ENCODE measurements around the gene CRYBG2. TPM values are rescaled to one million over a fixed set of nuclear protein-coding genes. Genes with fewer than 3 reads are reported as not detected.
A peak's percentile ranks its signal among the peaks of the same experiment; 100 is the strongest.

Gene CRYBG2
- total and polyA plus RNA-seq, 2 of the 13 experiments (the other 11 are each of a cell fraction or from before 2014, with no cell fraction given), result 1.3 to 2.9 TPM

GRCh38 chr1:26317146-26317545 lies 36.8 kb downstream of the CRYBG2 start:
- no peaks in the 10 kb centered on the region for H4K20me1 ChIP-seq (ENCODE audit: insufficient read depth, low read length)
- no peaks in the 10 kb centered on the region for H3K27me3 ChIP-seq (ENCODE audit: control insufficient read depth in 1 of 2, insufficient read depth in 2 of 2, low read length in 2 of 2)
- DNase-seq (ENCODE audit: low spot score) (no peak), FAIRE-seq (no peak), ATAC-seq (no peak)
- WGBS (ENCODE audit: low lambda C conversion rate), result 73% methylated on average over 2 of the region's 2 CpGs
- no peak for TF ChIP-seq ZNF616 (CRISPR knock-in tag; IDR thresholded peaks at IDR 0.05; ENCODE audit: low read depth)
- no peak for TF ChIP-seq KDM1A (CRISPR knock-in tag; IDR thresholded peaks at IDR 0.05)
- TF ChIP-seq SOX6 (IDR thresholded peaks at IDR 0.05), result no peak
- no peak for TF ChIP-seq SOX6 (CRISPR knock-in tag; IDR thresholded peaks at IDR 0.05)
- TF ChIP-seq CBFB (CRISPR knock-in tag; IDR thresholded peaks at IDR 0.05), result no peak
- no peak for TF ChIP-seq ARNT (IDR thresholded peaks at IDR 0.05)
- TF ChIP-seq EED (CRISPR knock-in tag; IDR thresholded peaks at IDR 0.05), result no peak
- no peak for TF ChIP-seq SMAD3 (CRISPR knock-in tag; IDR thresholded peaks at IDR 0.05)
- no peak overlapping the region for H3K27ac ChIP-seq (ENCODE audit: extremely low read length, insufficient read depth, low read length)
- no TSS peak for BruUV-seq (replicated peaks)
- in situ Hi-C loops (cut with HindIII; ENCODE audit: extremely low pct_ligation_motif_present, low pct_unique_long_range_greater_than_20kb), result no loop called here
- intact Hi-C loops (cut with micrococcal nuclease; ENCODE audit: unreplicated experiment), result no loop called here
- CTCF ChIA-PET (ENCODE audit: low intra/inter-chr PET ratio, low total read pairs), result no interaction called here
- H3K4me3 ChIP-seq (replicated peaks in 1 of 3; ENCODE audit: insufficient read depth in 1 of 3, low read depth in 2 of 3, low read length in 3 of 3), result no peak overlapping the region
- no peak overlapping the region for H3K4me2 ChIP-seq (ENCODE audit: low read depth, low read length)
- H3K36me3 ChIP-seq (replicated peaks in 1 of 2; ENCODE audit: control insufficient read depth in 1 of 2, insufficient read depth in 2 of 2, low read length in 2 of 2), result no peaks in the 10 kb centered on the region
- H2AFZ ChIP-seq (ENCODE audit: low read length), result no peak overlapping the region
- peaks cover 15% of the 10 kb centered on the region; the same call in 1 of the 2 replicates for H3K4me1 ChIP-seq (ENCODE audit: insufficient read depth, low read length)
- no peaks in the 10 kb centered on the region for H3K79me2 ChIP-seq (ENCODE audit: insufficient read depth, low read length)
- POLR2A ChIA-PET, result interaction anchor here (0.6 kb wide), 1 partner anchor 1498 kb away, joined by 3 read pairs; no protein-coding TSS in a partner anchor
- H3K9me3 ChIP-seq (ENCODE audit: low read length), result no peaks in the 10 kb centered on the region
- no peak overlapping the region for H3K9ac ChIP-seq (ENCODE audit: insufficient read depth, low read depth, low read length)

- CTCF ChIA-PET (ENCODE audit: low intra/inter-chr PET ratio, low total read pairs), result no interaction called here
- Histone ChIP-seq H3K27ac (ENCODE audit: extremely low read length, insufficient read depth, low read length) (no peak overlapping the region), H3K79me2 (ENCODE audit: insufficient read depth, low read length) (no peaks in the 10 kb centered on the region), H3K4me3 (replicated peaks in 1 of 3; ENCODE audit: insufficient read depth in 1 of 3, low read depth in 2 of 3, low read length in 3 of 3) (no peak overlapping the region), H3K4me2 (ENCODE audit: low read depth, low read length) (no peak overlapping the region), H3K4me1 (ENCODE audit: insufficient read depth, low read length) (peaks cover 15% of the 10 kb centered on the region; the same call in 1 of the 2 replicates), H4K20me1 (ENCODE audit: insufficient read depth, low read length) (no peaks in the 10 kb centered on the region), H3K9ac (ENCODE audit: insufficient read depth, low read depth, low read length) (no peak overlapping the region), H3K27me3 (ENCODE audit: control insufficient read depth in 1 of 2, insufficient read depth in 2 of 2, low read length in 2 of 2) (no peaks in the 10 kb centered on the region), H3K9me3 (ENCODE audit: low read length) (no peaks in the 10 kb centered on the region), H3K36me3 (replicated peaks in 1 of 2; ENCODE audit: control insufficient read depth in 1 of 2, insufficient read depth in 2 of 2, low read length in 2 of 2) (no peaks in the 10 kb centered on the region), H2AFZ (ENCODE audit: low read length) (no peak overlapping the region)
- in situ Hi-C loops (cut with HindIII; ENCODE audit: extremely low pct_ligation_motif_present, low pct_unique_long_range_greater_than_20kb) (no loop called here), intact Hi-C loops (cut with micrococcal nuclease; ENCODE audit: unreplicated experiment) (no loop called here)
- WGBS (ENCODE audit: low lambda C conversion rate), result 64% methylated on average over 8 of the region's 8 CpGs
- ATAC-seq (no peak), FAIRE-seq (no peak), DNase-seq (ENCODE audit: low spot score) (no peak)
- TF ChIP-seq ZNF629 (CRISPR knock-in tag; conservative IDR thresholded peaks at IDR 0.05) (peak; percentile 64), DRAP1 (CRISPR knock-in tag; IDR thresholded peaks at IDR 0.05) (no peak), MTERF4 (CRISPR knock-in tag; IDR thresholded peaks at IDR 0.05) (no peak), ZSCAN25 (CRISPR knock-in tag; IDR thresholded peaks at IDR 0.05) (no peak)
- no TSS peak for BruUV-seq (replicated peaks)
- POLR2A ChIA-PET, result interaction anchor here (0.6 kb wide), 1 partner anchor 1499 kb away, joined by 3 read pairs; no protein-coding TSS in a partner anchor
Observed at GRCh38 chr1:26315874-26316850, 37.8 kb downstream of the CRYBG2 start.
